K562 (cell line): ENCODE measurements around the gene ACADVL. TPM values are rescaled to one million over a fixed set of nuclear protein-coding genes. Genes with fewer than 3 reads are reported as not detected.

Experiments used
- GTF2A2 ChIP-seq: IDR thresholded peaks from 2 replicates; pipeline ENCODE4 v1.6.1; 2016; ENCODE audit warnings: mild to moderate bottlenecking, missing genetic modification characterization, missing compliant biosample characterization
- RCOR1 ChIP-seq, 2 experiments: IDR thresholded peaks; 2 replicates each; pipeline ENCODE4 v1.6.1; 2012; ENCODE audit warnings: low read depth in 2 of 2, low read length in 2 of 2, borderline replicate concordance in 1 of 2, improper control_type of control experiment in 1 of 2
- SIN3B ChIP-seq: fragments of 450-650 bp; IDR thresholded peaks from 2 replicates; pipeline ENCODE4 v1.6.1; 2017; ENCODE audit warnings: low read depth, mild to moderate bottlenecking, moderate library complexity
- SMARCA4 ChIP-seq: fragments of 450-650 bp; IDR thresholded peaks from 2 replicates; pipeline ENCODE4 v1.6.1; 2016
- TRIM24 ChIP-seq, 2 experiments: fragments of 450-650 bp; IDR thresholded peaks; 2 replicates each; pipeline ENCODE4 v1.6.1; 2016
- ZKSCAN8 ChIP-seq: fragments of 200-800 bp; sonication (Bioruptor generic); IDR thresholded peaks from 2 replicates; pipeline ENCODE4 v1.6.1; 2016; ENCODE audit warnings: missing genetic modification characterization, missing compliant biosample characterization
- ZNF780A ChIP-seq: fragments of 250-450 bp; sonication (Bioruptor Pico); IDR thresholded peaks from 2 replicates; pipeline ENCODE4 v1.5.0; 2021; ENCODE audit warnings: mild to moderate bottlenecking
- polyA plus RNA-seq, 8 experiments: library from polyadenylated mRNA; depleted of rRNA in 4 of 8; stranded (reverse) in 5 of 8; unstranded in 3 of 8; fragments of >200 nt; fragmentation: Nextera tagmentation in 2 of 8; fragmentation: Illumina TruSeq in 1 of 8; extraction: Ambion mirVana in 2 of 8; extraction: Trizol in 1 of 8; gene quantifications; 2 replicates each; pipeline versions ENCODE4 v1.2.1 to v1.2.3, GENCODE V29; 2011 to 2014; ENCODE audit warnings: inconsistent platforms in 1 of 8, missing spikeins in 1 of 8
- total RNA-seq, 7 experiments: library from RNA; depleted of rRNA in 6 of 7; stranded (reverse); fragments of >200 nt in 6 of 7; fragmentation: Illumina TruSeq in 2 of 7; extraction: Trizol in 2 of 7; gene quantifications; 2 replicates each; pipeline versions ENCODE4 v1.2.1 to v1.2.3, GENCODE V29; 2011 to 2021; ENCODE audit warnings: low replicate concordance in 1 of 7
- TF ChIP-seq, protein P1 (sequence below): fragments of 450-650 bp; IDR thresholded peaks from one replicate; pipeline ENCODE4 v1.6.1; 2018; ENCODE audit warnings: mild to moderate bottlenecking, moderate library complexity; ENCODE audit not compliant: partially characterized antibody
- TF ChIP-seq, protein P2 (sequence below): fragments of 250-450 bp; sonication (Bioruptor Pico); IDR thresholded peaks from 2 replicates; pipeline ENCODE4 v1.4.0; 2020; ENCODE audit warnings: mild to moderate bottlenecking, moderate library complexity
- TF ChIP-seq, protein P3 (sequence below): sonication (generic); formaldehyde crosslinking; IDR thresholded peaks from 2 replicates; pipeline ENCODE4 v1.8.1; 2023; ENCODE audit warnings: mild to moderate bottlenecking, missing genetic modification reagents

The ACADVL gene
- total and polyA plus RNA-seq, 9 of the 15 experiments (the other 6 are each of a cell fraction or from before 2014, with no cell fraction given) = 25.5 to 449 (median 214) TPM

DNA sequence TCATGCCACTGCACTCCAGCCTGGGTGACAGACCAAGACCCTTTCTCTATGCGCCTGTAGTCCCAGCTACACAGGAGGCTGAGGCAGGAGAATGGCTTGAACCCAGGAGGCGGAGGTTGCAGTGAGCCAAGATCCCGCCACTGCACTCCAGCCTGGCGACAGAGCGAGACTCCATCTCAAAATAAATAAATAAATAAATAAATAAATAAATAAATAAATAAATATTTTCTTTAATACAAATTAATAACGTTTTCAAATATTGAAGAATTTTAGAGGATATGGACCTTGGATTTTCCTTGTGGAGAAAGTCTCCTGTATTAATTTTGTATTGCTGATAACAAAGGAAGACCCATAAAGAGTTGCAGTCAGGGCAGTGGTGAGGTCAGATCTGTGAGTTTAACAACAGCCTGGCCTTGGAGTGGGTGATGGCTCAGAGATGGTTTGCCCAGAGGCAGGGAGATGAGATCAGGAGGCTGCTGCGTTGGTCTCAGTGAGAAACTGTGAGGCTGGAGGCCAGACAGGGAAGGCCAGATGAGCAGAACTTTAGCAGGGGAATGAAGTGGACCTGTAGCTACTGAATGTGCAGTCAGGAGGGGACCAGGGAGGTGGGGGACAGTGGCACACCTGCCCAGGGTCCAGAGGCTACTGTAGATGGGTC is 36.2 kb upstream of the ACADVL start (continued):
- TF ChIP-seq, protein P1, sequence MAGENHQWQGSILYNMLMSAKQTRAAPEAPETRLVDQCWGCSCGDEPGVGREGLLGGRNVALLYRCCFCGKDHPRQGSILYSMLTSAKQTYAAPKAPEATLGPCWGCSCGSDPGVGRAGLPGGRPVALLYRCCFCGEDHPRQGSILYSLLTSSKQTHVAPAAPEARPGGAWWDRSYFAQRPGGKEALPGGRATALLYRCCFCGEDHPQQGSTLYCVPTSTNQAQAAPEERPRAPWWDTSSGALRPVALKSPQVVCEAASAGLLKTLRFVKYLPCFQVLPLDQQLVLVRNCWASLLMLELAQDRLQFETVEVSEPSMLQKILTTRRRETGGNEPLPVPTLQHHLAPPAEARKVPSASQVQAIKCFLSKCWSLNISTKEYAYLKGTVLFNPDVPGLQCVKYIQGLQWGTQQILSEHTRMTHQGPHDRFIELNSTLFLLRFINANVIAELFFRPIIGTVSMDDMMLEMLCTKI = no peak
- no peak for TF ChIP-seq TRIM24 (IDR thresholded peaks at IDR 0.05)
- no peak for TF ChIP-seq SMARCA4
- no peak for TF ChIP-seq ZNF780A
- TF ChIP-seq, protein P2, sequence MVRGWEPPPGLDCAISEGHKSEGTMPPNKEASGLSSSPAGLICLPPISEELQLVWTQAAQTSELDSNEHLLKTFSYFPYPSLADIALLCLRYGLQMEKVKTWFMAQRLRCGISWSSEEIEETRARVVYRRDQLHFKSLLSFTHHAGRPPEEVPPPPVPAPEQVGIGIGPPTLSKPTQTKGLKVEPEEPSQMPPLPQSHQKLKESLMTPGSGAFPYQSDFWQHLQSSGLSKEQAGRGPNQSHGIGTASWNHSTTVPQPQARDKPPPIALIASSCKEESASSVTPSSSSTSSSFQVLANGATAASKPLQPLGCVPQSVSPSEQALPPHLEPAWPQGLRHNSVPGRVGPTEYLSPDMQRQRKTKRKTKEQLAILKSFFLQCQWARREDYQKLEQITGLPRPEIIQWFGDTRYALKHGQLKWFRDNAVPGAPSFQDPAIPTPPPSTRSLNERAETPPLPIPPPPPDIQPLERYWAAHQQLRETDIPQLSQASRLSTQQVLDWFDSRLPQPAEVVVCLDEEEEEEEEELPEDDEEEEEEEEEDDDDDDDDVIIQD = no peak
- TF ChIP-seq ZKSCAN8 (CRISPR knock-in tag) = no peak
- no peak for TF ChIP-seq RCOR1 (IDR thresholded peaks at IDR 0.05; ENCODE audit: borderline replicate concordance in 1 of 2, low read depth in 2 of 2, low read length in 2 of 2)
- TF ChIP-seq, protein P3, sequence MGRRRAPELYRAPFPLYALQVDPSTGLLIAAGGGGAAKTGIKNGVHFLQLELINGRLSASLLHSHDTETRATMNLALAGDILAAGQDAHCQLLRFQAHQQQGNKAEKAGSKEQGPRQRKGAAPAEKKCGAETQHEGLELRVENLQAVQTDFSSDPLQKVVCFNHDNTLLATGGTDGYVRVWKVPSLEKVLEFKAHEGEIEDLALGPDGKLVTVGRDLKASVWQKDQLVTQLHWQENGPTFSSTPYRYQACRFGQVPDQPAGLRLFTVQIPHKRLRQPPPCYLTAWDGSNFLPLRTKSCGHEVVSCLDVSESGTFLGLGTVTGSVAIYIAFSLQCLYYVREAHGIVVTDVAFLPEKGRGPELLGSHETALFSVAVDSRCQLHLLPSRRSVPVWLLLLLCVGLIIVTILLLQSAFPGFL = no peak
- TF ChIP-seq SIN3B = no peak
- TF ChIP-seq GTF2A2 (tag) = no peak
